Right renal cortex interstitium (tissue), 3 donors: ENCODE data around the gene MYOF. TPM values are rescaled to one million over a fixed set of nuclear protein-coding genes. Genes with fewer than 3 reads are reported as not detected.
"Not testable (repeated sequence)": the region's sequence is repeated elsewhere in the genome, so short reads cannot be mapped to it uniquely, and the experiment has no call there.

Experiments used
- DNase-seq, 3 donors: peaks; one replicate each; pipeline ENCODE4 v3.0.0-alpha.2; 2013; ENCODE audit warnings: low read depth in 3 of 3, low spot score in 2 of 3
- polyA plus RNA-seq, 3 donors: library from polyadenylated mRNA; unstranded; fragments of 120-200 nt; gene quantifications; one replicate each; pipeline ENCODE4 v1.2.1, GENCODE V29; 2013; ENCODE audit not compliant: insufficient read length in 3 of 3

The MYOF gene
- polyA plus RNA-seq, 3 donors: 29.1 to 32.8 (median 30.5) TPM

- no peak for DNase-seq
These were observed 177.0 kb downstream of the MYOF start for GRCh38 chr10:93305122-93305521.

DNA sequence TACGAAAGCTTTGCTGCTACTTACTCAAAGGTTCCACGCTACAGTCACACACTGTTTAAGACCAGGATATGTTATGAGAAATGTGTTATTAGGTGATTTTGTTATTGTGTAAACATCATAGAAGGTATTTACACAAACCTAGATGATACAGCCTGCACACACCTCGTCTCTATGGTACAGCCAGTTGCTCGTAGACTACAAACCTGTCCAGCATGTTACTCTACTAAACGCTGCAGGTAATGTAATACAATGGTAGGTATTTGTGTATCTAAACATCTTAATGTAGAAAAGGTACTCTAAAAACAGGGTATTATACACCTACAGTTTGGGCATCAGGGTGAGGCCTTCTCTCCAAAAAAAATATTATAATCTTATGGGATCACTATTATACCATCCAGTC, 181.2 kb downstream of the MYOF start:
- no peak for DNase-seq

GRCh38 chr10:93300288-93300917, 181.7 kb downstream of the MYOF start:
- no peak for DNase-seq

DNA sequence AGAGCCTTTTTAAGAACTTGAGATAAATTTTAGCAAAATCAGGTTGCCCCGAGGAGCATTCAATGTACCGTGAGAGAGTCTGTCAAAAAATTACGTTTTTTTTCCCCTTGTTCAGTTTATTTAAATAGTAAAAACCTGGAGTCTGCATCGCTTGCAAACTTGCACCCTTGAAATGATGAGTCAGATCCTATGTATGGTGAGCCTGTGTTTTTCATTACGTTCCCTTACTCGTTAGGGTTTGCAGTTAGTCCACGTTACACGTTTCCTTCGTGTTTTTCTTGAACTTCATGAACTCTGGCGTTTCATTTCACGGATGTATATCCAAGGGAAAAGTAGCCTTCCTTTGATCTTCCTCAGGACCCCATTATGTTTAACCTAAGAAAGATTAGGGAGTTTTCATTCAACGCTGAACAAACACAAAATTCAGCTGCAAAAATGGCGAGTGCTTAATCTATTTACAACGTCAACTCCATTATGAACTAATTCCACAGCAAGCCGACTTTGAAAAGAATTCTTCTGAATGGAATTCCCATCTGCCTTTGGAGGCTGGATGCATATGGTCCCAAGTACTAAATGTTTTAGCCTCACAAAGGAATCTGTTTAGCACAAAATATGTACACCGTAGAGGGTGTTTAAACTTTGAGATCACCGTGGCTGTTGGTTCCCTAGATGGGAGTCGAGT, 182.4 kb downstream of the MYOF start:
- DNase-seq: no peak

GRCh38 chr10:93299195-93299594, 182.9 kb downstream of the MYOF start:
- no peak for DNase-seq

GRCh38 chr10:93296151-93296550, 186.0 kb downstream of the MYOF start:
- no peak for DNase-seq

DNA sequence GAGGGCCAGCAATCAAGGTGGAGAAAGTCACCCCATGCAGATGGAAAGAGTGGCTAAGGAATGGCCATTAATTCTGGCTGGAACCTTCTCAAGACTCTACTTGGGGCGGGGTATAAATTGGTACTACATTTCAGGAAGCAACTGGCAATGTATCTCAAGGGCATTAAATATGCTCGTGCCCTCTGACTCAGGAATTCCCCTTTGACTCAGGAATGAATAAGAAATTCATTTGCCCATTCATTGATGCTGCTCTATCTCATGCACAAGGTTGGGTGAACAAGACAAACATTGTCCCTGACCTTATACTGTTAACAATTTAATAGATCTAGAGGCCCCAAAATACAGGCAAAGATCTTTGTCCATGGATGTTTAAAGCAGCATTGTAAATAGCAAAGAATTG, 188.1 kb downstream of the MYOF start:
- no peak for DNase-seq

DNA sequence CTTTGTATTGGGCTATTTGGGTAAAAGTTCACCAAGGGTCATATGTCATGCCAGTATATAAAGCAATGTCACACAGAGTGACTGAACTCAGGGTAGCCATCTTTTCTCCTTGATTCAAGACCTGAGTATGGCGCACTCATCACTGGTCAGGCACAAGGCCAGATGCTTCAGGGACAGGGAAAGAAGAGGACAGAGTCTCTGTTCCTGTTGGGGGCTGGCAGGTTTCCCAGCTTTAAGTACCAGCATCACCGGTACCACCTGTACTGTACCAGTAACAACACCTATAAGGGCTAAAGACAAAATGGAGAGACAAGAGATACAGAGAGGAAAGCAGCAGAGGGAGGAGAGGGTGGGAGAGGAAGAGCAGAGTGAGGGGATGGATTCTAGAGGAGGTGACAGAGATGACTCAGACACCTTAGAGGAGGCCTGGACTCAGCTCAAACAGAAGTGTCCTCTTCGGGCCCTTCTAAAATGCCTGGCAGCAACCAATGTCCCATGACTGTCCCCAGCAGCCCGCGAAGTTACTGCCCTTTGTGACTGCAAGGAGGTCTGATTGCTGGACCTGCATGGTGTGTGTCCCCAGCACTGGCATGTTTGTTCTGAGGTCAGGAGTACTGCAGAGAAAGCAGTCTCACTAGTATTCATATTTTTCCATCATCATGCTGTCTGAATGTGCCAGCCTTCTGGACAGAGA, 191.3 kb downstream of the MYOF start:
- DNase-seq: no peak

- peak; percentile 56 to 69 (median 60) for DNase-seq
These were observed 193.2 kb downstream of the MYOF start for GRCh38 chr10:93288679-93289634.

DNA sequence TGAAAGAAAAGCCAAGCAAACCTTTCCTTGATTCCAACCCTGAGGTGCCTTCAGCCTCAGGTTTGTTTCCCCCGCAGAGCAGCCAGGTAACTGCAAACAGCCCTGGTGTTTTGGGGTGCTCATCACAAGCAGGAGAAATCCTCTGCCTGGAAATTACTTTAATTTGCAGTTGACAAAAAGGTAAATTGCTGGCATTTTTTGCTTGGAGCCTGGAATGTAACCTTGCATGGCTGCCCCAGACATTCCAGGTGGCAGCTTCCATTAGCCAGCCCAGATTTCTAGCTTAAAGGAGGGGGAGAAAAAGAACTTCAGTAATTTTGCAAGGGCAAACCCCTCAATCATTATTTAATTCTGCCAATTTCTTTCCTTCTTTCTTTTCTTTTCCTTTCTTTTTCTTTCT, 194.4 kb downstream of the MYOF start:
- DNase-seq: no peak

- not testable (repeated sequence) for DNase-seq
These were observed 197.9 kb downstream of the MYOF start for GRCh38 chr10:93284246-93284645.

- no peak for DNase-seq
These were observed 200.8 kb downstream of the MYOF start for GRCh38 chr10:93281367-93281720.

DNA sequence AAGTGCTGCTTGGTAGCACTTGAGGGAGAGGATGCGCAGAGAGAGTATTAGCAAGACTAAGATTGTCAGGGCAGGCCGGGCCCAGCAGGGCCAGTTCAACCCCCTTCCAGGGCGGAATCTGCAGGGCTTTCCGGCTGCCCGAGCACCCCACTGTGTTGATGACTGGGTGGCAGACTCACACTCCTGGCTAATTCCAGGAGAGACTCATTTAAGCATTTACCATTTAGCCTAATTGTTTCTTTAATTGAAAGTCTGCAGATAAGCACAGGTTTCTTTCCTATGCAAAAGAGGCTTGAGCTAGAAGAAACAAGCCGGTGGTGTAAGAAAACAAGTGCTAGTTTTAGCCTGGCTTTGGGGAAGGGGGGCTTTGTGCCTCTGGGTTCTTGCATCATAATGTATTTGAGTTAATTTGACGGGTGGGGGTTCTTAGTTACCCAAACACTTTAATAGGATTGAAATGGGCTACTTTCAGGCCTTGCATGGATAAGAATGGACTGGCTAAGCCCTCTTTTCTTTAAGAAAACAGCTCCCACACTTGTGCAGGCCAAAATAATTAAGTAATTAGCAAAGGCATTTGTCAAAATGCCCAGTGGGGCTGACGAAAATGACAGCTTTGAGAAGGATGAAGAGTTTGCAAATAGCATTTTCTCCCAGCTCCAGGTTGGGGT, 201.3 kb downstream of the MYOF start:
- no peak for DNase-seq

GRCh38 chr10:93280121-93280698, 201.9 kb downstream of the MYOF start:
- no peak for DNase-seq

DNA sequence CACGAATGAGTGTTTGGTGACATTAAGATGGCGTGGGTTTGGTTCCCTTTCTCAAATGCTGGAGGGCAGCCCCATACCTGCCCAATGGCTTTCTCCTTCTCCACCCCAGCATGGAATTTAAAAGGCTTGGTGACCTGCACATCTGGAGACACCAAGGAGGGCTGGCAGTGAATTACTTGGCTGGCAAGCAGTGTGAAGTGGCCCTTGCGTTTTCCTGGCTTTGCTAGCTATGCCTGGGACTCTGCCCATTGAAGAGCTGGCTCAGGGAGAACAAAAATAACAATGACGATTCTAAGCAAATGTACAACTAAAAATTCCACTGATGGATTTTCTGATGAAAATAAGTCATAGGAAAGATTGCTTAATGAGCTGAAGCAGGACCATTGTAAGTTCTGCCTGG, 204.8 kb downstream of the MYOF start:
- DNase-seq: no peak

DNA sequence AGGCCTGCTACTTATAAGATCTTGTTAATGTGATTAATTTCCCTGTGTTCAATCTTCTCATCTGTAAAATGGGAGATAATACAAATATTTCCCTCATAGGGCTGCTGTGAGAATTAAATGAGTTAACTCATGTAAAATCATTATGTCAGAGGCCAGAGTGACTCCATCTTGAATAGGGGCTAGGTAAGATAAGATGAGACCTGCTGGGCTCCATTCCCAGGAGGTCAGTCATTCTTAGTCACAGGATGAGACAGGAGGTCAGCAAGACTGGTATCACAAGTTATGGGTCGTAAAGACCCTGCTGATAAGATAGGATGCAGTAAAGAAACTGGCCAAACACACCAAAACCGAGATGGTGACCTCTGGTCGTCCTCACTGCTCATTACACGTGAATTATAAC, 207.7 kb downstream of the MYOF start:
- no peak for DNase-seq

- DNase-seq: no peak
These were observed 209.1 kb downstream of the MYOF start for GRCh38 chr10:93272884-93273675.

DNA sequence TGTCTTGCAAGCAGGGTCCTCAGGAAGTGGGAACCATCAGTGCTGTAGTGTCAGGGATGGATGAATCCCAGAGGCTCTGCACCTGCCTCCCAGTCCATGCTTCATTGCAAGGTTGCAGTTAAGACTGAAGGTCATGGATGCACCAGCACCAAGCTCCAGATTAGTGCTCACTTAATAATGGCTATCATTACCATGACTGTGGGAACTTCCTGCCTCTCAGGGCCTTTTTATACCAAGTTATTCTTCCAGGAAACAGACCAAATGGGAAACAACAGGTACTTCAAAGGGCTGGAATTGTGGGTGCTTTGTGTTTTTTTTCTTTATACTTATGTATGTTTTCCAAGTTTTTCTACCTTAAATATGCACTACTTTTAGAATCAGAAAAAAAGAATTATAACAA, 210.8 kb downstream of the MYOF start:
- no peak for DNase-seq

DNA sequence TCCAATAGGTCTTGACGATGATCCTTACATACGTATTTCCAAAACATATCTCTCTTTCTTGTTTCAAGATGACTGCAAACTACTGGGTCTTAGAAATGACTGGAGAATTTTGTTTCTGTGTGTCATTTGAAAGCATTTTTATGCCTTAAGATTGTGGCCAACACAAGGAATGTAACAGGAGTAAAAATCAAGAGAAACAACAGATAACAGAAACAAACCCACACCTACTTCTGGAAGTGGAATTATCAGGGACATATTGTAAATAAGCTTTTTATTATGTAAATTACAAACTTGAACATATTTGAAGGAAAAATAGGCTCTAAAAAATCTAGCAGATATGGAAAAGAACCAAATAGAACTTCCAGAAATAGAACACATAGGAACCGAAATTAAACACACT, 212.9 kb downstream of the MYOF start:
- no peak for DNase-seq
